Spinal cord (tissue), 10 donors: Measurements from ENCODE around the gene TRIM3. TPM values are rescaled to one million over a fixed set of nuclear protein-coding genes. Genes with fewer than 3 reads are reported as not detected.
A peak's percentile ranks its signal among the peaks of the same experiment; 100 is the strongest.

Source experiments
- DNase-seq, 6 donors: peaks; one replicate each; pipeline versions ENCODE4 v3.0.0 to v3.0.0-alpha.2; 2013 to 2015; ENCODE audit warnings: low spot score in 6 of 6, low read depth in 4 of 6
- H3K27ac ChIP-seq: one replicate; pipeline ENCODE4 v1.5.1; 2013; ENCODE audit warnings: low read depth, low read length, control low read depth
- H3K27me3 ChIP-seq: one replicate; pipeline ENCODE4 v1.6.1; 2013; ENCODE audit warnings: low read length; ENCODE audit not compliant: control insufficient read depth, insufficient read depth
- H3K36me3 ChIP-seq: one replicate; pipeline ENCODE4 v1.6.1; 2013; ENCODE audit warnings: low read length; ENCODE audit not compliant: control insufficient read depth, insufficient read depth
- H3K4me1 ChIP-seq: one replicate; pipeline ENCODE4 v1.6.1; 2013; ENCODE audit warnings: low read length; ENCODE audit not compliant: control insufficient read depth, insufficient read depth
- H3K4me3 ChIP-seq: one replicate; pipeline ENCODE4 v1.5.1; 2013; ENCODE audit warnings: low read depth, low read length, control low read depth
- H3K9me3 ChIP-seq: one replicate; pipeline ENCODE4 v1.6.1; 2013; ENCODE audit warnings: low read length; ENCODE audit not compliant: control insufficient read depth, insufficient read depth
- WGBS: methylation state at CpG from one replicate; pipeline ENCODE4 v1.1.5; 2013; ENCODE audit warnings: missing lambda C conversion rate; ENCODE audit not compliant: insufficient coverage; 5-methylcytosine and 5-hydroxymethylcytosine counted together
- polyA plus RNA-seq, 2 donors: library from polyadenylated mRNA; unstranded; fragments of 120-200 nt; gene quantifications; one replicate each; pipeline ENCODE4 v1.2.1, GENCODE V29; 2013; ENCODE audit not compliant: insufficient read length in 2 of 2
- total RNA-seq, 2 donors: library from RNA; depleted of rRNA in 1 of 2; stranded (reverse); fragments of 120-200 nt in 1 of 2; fragments of >200 nt in 1 of 2; gene quantifications; one replicate each; pipeline versions ENCODE4 v1.2.3 to v1.2.4, GENCODE V29; 2013 to 2014
- donor health status: healthy.

Gene TRIM3
- total and polyA plus RNA-seq, 4 donors, result 28.2 to 67.7 (median 45.1) TPM

GRCh38 chr11:6468712-6469495, 4.8 kb downstream of the TRIM3 start:
- Histone ChIP-seq H3K36me3 (peaks cover 16% of the 10 kb centered on the region), H3K9me3 (no peaks in the 10 kb centered on the region), H3K27me3 (no peaks in the 10 kb centered on the region), H3K4me1 (peaks cover 6% of the 10 kb centered on the region), H3K4me3 (no peak overlapping the region), H3K27ac (no peak overlapping the region)
- peak in 5 of 6 donors; percentile 36 to 93 (median 63) for DNase-seq
- 23% methylated on average over 4 of the region's 6 CpGs for WGBS

- WGBS, result 100% methylated on average over 1 of the region's 1 CpG
These were observed 14.7 kb downstream of the TRIM3 start for GRCh38 chr11:6459099-6459450.

GRCh38 chr11:6458352-6459098, 15.2 kb downstream of the TRIM3 start:
- Histone ChIP-seq H3K27me3 (no peaks in the 10 kb centered on the region), H3K9me3 (no peaks in the 10 kb centered on the region), H3K27ac (no peak overlapping the region), H3K4me1 (no peaks in the 10 kb centered on the region), H3K4me3 (no peak overlapping the region), H3K36me3 (peaks cover 71% of the 10 kb centered on the region)
- DNase-seq, result no peak
- 100% methylated on average over 1 of the region's 2 CpGs for WGBS

More at GRCh38 chr11:6459099-6459450, 14.7 kb downstream of the TRIM3 start:
- no peaks in the 10 kb centered on the region for H3K27me3 ChIP-seq
- DNase-seq, result no peak
- H3K36me3 ChIP-seq, result peaks cover 74% of the 10 kb centered on the region
- no peaks in the 10 kb centered on the region for H3K4me1 ChIP-seq
- no peaks in the 10 kb centered on the region for H3K9me3 ChIP-seq
- no peak overlapping the region for H3K4me3 ChIP-seq
- no peak overlapping the region for H3K27ac ChIP-seq

GRCh38 chr11:6457581-6458320, 16.0 kb downstream of the TRIM3 start:
- H3K27me3 ChIP-seq, result no peaks in the 10 kb centered on the region
- 95% methylated on average over 18 of the region's 26 CpGs for WGBS

DNA sequence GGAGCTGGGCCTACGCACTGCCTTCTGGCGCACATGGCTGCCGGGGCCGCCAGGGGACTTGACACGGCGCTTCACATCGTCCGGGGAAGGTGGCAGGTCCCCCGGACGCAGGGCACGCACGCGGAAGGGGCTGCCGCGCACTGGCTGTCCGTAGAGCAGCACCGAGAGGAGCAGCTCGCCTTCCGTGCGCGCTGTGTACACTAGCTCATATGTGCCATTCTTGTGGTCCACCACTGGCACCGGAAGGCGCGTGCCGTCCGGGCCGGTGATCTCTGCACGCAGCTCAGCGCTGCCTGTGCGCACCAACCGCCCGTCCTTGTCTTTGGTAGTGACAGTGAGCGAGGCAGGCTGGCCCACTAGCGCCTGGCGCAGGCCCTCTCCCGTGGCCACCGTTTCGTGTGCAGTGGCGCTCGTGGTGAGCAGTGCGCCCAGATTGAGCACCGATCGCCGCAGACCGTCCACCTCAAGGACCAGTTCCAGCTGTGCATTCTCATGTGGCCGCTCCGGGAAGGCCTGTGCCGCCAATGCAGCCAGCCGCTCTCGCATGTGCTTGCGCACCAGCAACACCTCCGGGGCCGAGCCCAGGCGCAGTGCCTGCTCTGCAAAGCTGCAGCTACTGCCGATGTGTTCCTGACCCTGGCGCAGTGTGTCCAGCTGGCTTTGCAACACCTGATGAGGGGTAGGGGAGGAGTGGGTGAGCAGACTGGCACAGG, 17.2 kb downstream of the TRIM3 start:
- peaks cover 72% of the 10 kb centered on the region for H3K36me3 ChIP-seq
- H3K4me1 ChIP-seq, result no peaks in the 10 kb centered on the region
- DNase-seq, result no peak
- H3K27ac ChIP-seq, result no peak overlapping the region
- WGBS, result 96% methylated on average over 56 of the region's 56 CpGs
- no peaks in the 10 kb centered on the region for H3K27me3 ChIP-seq
- no peaks in the 10 kb centered on the region for H3K9me3 ChIP-seq
- H3K4me3 ChIP-seq, result no peak overlapping the region

More at GRCh38 chr11:6457581-6458320, 16.0 kb downstream of the TRIM3 start:
- H3K27ac ChIP-seq, result no peak overlapping the region
- H3K9me3 ChIP-seq, result no peaks in the 10 kb centered on the region
- H3K36me3 ChIP-seq, result peaks cover 69% of the 10 kb centered on the region
- no peak for DNase-seq
- H3K4me1 ChIP-seq, result no peaks in the 10 kb centered on the region
- H3K4me3 ChIP-seq, result no peak overlapping the region

DNA sequence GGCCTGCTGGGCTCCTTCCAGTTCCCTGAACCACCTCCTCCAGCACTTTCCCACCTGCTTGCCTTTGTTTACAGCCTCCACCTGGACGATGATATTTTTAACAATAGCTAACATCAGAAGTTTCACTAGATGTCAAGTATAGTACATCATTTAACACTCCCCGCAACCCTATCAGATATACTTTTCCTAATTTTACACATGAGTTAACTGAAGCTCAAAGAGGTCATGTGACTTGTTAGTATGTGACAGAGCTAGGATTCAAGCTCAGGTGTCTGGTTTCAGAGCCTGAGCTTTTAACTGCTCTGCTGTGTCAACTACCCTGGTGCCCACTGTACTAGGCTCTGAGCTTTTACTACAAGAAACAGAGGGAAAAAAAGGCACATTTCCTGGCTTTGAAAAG, 18.7 kb downstream of the TRIM3 start:
- no peak overlapping the region for H3K27ac ChIP-seq
- no peak for DNase-seq
- H3K9me3 ChIP-seq, result no peaks in the 10 kb centered on the region
- H3K36me3 ChIP-seq, result peaks cover 73% of the 10 kb centered on the region
- WGBS, result 71% methylated on average over 1 of the region's 2 CpGs
- H3K4me1 ChIP-seq, result no peaks in the 10 kb centered on the region
- H3K4me3 ChIP-seq, result no peak overlapping the region
- no peaks in the 10 kb centered on the region for H3K27me3 ChIP-seq

DNA sequence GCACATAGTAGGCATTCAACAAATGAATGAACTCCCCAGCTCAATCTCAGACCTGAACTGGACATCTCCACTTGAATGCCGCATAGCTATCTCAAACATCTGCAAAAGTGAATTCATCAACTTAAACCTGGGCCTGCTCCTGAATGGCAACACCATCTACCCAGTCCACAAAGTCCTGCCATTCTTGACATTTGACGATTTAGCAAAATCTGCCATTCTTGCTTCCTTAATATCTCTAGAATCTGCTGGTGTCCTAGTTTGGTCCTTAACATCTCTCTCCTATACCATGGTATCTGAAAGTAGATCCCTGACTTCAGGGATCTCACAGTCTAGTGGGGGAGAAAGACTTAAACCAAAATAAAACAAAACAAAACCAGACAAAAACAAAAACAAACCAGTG, 20.6 kb downstream of the TRIM3 start:
- no peak for DNase-seq
- H3K4me1 ChIP-seq, result no peaks in the 10 kb centered on the region
- no peaks in the 10 kb centered on the region for H3K9me3 ChIP-seq
- H3K36me3 ChIP-seq, result peaks cover 81% of the 10 kb centered on the region
- H3K27ac ChIP-seq, result no peak overlapping the region
- 94% methylated on average over 2 of the region's 2 CpGs for WGBS
- H3K27me3 ChIP-seq, result no peaks in the 10 kb centered on the region
- H3K4me3 ChIP-seq, result no peak overlapping the region

GRCh38 chr11:6452219-6452618, 21.5 kb downstream of the TRIM3 start:
- WGBS, result 86% methylated on average over 1 of the region's 3 CpGs
- Histone ChIP-seq H3K9me3 (no peaks in the 10 kb centered on the region), H3K36me3 (peaks cover 74% of the 10 kb centered on the region), H3K4me1 (no peaks in the 10 kb centered on the region), H3K27me3 (no peaks in the 10 kb centered on the region), H3K4me3 (no peak overlapping the region), H3K27ac (no peak overlapping the region)
- no peak for DNase-seq

DNA sequence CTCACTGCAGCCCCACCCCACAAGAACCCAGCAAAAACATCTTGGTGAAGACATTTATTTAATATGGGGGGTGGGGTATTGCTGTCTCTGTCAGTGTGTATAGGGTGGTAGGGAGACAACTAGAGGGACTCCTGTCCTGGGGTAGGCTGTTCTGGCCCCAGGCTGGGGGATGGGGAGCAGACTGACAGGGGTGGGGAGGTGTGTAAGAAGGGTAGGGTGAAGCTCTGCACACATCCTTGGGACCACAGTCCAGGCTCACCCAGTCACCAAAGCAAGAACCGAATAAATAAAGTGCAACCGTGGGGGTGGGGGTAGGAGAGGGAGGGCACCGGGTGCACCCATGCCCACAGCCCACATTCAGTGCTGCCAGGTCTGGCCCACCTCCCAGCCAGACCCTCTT, 25.2 kb downstream of the TRIM3 start:
- Histone ChIP-seq H3K27me3 (no peaks in the 10 kb centered on the region), H3K9me3 (no peaks in the 10 kb centered on the region), H3K27ac (no peak overlapping the region), H3K36me3 (peaks cover 44% of the 10 kb centered on the region), H3K4me1 (no peaks in the 10 kb centered on the region), H3K4me3 (no peak overlapping the region)
- no peak for DNase-seq
- no CpG with 5 or more reads among the region's 3 CpGs for WGBS
